Inflammatory macrophage treated with lipopolysaccharide for 1 hour (primary cell): ENCODE data around the gene EPHA1.
A peak's percentile ranks its signal among the peaks of the same experiment; 100 is the strongest.
"Not testable (repeated sequence)": the region's sequence is repeated elsewhere in the genome, so short reads cannot be mapped to it uniquely, and the experiment has no call there.

Experiments
- DNase-seq, 2 donors: peaks; one replicate each; pipeline ENCODE4 v3.0.0-alpha.2; 2020 to 2022

EPHA1 gene

DNA sequence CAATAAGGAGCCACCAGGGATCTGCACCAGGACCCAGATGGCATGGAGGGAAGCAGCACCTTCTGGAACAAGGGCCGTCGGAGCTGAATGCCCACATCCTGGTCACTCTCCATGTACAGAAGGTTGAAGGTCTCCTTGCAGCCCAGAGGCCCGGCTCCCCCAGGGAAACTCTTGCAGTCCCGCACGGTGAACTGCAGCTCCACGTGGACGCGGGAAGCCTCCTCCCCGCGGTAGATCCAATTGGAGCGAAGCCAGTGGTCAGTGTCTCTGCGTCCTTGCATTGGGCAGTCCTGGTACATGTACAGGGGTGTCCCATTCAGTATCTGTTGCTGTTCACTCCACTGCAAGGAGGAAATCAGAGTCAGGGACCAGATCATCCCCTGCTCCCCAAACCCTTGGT, 7.4 kb downstream of the EPHA1 start:
- no peak for DNase-seq

DNA sequence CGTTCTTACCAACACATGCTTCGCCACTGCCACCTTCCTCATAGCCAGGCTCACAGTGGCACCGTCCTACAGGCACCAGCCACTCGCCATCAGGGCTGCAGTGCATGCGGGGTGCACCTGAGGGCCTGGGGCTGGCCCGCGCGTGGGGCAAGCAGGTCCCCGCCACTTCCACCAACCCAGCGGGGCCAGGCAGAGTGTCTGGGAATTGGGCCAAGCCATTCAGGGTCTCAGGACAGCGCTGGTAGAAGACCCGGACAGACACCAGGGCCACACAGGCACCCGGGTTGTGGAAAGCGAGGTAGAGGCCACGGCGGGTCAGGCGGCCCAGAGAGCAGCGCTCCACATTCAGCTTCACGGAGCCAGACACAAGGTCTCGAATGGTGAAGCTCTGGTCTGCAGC, 9.0 kb downstream of the EPHA1 start:
- DNase-seq: no peak

GRCh38 chr7:143399151-143399550, 9.5 kb downstream of the EPHA1 start:
- DNase-seq: no peak

GRCh38 chr7:143398616-143399015, 10.0 kb downstream of the EPHA1 start:
- DNase-seq: no peak

DNA sequence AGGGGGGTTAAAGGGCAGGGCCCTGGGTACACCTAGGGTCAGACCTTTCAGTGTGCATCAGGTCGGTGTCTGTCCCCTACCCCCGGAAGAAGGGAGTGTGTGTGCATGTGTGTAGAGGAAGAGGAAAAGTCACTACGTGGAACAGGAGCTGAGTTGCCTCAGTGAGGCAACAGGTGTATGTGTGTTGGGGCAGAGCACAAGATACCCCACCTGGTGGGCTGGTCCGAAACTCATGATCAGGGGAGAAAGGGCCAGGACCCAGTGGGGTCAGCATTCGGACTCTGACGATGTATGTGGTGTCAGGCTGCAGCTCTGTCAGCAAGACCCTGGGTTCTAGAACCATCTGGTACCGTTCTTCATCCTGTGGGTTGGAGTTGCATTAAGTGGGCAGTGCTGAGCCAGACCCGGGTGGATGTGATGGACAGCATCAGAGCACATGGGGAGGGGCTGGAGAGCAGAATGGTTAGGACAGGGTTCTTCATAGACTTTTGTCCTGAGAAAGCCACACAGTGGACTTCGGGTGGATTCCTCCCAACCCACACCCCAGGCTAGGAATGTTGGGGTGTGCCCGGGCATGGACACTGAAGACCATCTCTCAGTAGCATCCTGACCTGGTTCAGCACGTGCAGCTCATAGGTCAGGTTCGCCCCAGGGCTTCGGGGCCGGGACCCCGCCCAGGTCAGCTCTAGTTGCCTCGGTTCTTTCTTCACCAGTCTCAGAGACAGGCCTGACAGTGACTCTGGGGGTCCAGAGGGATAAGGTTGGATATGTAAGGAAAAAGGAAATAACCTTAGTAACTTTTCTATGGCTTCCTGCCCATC, 10.7 kb downstream of the EPHA1 start:
- no peak for DNase-seq

- DNase-seq: no peak
These were observed 11.8 kb downstream of the EPHA1 start for GRCh38 chr7:143396625-143397556.

- no peak for DNase-seq
These were observed 12.5 kb downstream of the EPHA1 start for GRCh38 chr7:143396182-143396581.

DNA sequence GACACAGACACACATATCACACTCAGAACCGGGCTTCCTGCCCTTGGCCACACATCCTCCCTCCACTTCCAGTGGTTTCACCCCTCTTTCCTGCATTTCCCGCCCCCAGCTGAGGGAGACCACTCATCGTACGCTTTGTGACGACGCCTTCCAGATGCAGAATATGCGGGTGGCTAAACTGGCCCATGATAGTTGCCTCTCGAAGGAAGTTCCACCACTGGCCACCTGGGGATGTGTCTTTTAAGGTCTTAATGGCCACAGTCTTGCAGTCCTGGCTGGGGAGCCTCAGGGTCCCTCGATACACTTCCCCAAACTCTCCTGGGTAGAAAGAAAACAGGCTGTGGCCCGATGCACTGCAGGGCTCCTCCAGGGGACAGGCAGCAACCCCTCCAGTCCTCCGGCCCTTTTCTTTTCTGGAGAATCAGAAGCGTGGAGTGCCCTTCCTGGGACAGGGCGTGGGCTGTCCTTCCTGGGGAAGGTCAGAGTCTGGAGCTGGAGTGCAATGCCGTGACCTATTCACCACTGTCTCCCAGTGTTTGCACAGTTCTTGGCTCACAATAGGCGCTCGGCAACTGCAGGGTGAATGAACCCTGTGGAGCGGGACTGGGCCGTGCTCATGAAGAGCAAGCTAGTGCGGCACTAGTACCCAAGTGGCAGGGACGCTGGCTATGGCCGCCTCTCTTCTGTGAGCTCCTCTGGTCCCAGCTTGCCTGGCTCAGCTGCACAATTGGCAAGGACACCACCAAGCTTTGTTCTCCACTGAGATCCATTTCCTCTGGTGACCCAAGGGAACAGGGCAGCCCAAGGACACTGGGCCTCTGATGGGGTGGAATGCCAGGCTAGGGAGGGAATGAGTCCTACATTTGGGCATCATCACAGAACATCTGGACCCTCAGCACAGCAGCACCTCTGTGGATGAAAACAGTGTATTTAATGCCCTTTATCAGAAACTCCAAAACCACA, 13.2 kb downstream of the EPHA1 start:
- peak in 1 of 2 donors; percentile 49 for DNase-seq

GRCh38 chr7:143394777-143395176, 13.9 kb downstream of the EPHA1 start:
- no peak for DNase-seq

DNA sequence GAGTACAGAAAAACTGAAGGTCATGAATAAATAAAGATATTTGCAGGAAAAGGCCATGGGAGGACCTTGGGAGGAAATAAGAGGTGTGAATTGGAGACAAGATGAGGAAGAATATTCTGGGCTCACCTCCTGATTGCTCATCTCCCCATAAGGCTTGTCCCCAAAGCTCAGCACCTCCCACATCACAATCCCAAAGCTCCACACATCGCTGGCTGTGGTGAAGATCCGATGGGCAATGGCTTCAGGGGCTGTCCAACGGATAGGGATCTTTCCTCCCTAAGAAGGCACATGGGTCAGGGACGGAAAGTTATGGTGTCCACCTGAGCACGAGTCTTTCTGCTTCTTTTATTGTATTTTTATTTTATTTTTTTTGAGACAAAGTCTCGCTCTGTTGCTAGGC, 14.6 kb downstream of the EPHA1 start:
- no peak for DNase-seq

DNA sequence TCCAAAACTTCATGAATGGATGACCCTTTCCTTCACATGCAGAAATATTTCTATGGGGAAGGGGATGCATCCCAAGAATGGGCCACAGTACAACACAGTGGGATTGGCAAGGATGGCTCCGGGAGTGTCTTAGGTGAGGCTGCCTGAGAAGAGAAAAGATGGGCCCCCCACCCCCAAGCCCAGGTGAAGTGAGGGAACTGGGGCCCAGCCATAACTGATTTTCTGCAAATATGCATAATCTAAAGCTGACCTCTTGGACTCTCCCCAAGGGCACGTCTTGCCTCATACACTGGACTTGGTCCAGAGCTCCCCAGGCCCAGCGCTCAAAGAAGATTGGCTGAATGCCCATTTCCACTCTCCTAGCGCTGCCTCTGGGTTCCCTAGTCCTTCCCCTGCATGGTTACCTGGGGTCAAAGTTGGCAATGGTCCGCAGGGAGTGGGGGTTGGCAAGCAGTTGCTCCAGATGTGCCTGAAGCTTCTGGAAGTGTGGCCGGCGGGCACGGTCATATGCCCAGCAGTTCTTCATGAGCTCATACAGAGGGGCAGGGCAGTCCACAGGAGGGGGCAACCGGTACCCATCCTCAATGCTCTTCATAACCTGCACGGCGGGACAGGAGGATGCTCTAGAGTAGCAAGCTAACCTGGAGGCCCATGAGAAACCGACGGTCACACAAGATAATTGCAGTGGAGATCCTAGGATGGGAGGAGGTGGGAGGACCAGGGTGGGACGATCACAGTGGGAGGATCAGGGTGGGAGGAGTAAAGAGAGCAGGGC, 15.2 kb downstream of the EPHA1 start:
- no peak for DNase-seq

- DNase-seq: no peak
These were observed 15.8 kb downstream of the EPHA1 start for GRCh38 chr7:143392875-143393266.

DNA sequence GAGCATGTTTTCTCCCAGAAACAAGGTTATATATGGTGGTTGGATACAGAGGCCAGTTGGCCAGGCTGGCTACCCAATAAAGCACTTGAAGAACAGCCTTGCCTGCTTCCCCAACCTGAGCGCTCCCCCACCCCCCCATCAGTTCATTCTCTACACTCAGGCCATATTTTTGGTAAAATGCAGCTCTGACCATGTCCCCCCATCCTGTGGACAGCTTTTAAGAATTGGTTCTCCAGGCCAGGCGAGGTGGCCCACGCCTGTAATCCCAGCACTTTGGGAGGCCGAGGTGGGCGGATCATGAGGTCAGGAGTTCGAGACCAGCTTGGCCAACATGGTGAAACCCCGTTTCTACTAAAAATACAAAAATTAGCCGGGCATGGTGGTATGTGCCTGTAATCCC, 16.2 kb downstream of the EPHA1 start:
- DNase-seq: not testable (repeated sequence)

DNA sequence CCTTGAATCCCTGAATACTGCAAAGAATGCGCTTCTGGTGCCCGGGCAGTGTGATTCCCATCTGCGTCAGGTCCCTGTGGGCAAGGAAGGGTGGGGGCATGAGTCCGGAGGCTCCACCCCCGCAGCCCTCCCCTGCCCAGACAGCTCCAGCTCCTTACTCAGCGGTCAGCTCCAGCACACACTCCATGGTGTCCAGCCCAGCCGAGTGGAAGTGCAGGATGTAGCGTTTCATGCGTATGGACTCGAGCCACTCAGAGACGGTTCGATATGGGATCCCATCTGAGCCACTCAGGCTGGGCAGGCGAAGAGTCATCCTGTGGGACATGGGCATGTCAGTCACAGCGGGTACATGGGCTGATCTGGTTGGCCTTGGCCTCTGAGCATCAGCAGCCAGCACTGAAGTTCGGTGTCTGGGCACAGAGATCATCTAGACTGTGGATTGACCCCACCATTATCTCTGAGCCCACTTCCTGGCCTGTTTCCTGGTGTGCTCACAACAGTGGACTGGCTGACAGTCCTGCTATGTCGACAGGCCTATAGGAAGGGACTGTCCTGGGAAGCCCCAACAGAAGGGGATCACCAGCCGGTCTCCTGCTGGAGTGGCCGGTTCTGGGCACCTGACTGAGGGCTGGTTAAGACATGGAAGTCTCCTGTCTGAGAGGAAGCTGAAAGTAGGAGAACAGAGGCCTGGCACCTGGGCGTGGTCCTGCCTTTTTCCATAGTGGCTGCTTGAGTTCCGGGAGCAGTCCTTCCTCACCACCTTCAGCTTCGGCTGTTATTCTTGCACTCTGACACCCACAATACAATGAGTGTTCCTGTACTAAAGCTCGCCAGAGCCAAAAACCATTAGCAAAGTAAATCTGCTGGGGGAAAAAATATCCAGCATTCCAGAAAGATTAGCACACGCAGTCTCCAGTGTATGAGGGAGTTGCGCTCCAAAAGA, 16.9 kb downstream of the EPHA1 start:
- DNase-seq: peak in 1 of 2 donors; percentile 62

DNA sequence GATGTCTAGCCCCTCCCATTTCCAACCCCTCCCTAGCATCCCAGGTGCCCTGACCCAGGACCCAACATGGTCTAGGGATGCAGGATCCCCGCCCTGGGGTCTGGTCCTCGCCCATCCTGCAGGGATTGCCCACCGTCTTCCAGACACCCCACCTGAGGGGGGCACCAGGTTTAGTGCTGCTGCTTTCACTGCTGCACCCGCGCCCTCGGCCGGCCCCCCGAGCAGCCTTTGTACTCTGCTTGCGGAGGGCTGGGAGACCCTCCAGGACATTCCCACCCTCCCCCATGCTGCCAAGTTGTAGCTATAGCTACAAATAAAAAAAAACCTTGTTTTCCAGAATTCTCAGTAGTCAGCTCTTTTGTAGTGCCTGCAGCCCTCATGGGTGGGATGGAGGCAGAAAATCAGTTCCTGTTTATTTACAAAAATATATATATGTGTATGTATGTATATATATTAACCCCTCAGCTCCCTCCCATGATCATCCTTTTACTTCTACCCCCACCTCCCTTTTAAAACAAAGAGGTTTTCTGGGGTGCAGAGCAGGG, 17.8 kb downstream of the EPHA1 start:
- DNase-seq: no peak

- no peak for DNase-seq
These were observed 18.4 kb downstream of the EPHA1 start for GRCh38 chr7:143390104-143390772.

DNA sequence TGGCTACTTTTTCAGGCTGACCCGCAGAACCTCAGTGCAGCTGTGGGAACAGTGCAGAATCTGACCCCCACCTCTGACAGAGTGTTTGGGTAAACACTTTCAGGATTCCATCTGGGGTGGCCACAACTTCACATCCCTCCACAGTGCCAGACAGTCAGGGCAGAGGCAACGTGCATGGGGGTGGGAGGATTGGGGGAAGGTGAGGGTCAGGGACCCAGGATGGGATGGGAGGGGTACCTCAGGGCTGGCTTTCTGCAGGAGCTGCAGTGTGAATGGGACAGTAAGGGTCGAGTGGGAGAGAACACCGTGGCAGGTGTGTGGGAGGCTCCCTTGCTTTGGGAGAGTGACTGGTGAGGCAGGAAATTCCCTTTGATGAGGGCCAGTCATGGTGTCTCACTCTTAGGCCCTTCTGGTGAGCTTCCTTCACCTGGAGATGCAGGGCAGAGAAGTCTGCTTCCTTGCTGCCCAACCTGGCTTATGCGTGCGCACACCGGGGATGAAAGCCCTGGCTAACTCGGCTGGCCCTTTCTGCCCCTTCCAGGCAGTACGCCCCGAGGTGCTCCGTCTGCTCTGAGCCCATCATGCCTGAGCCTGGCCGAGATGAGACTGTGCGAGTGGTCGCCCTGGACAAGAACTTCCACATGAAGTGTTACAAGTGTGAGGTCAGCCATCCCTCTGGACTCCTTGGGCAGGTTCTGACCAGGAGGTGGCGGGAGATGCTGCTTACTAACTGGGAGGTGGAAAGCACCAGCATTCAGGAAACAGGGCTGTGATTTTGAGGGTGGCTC, 19.1 kb downstream of the EPHA1 start:
- no peak for DNase-seq

DNA sequence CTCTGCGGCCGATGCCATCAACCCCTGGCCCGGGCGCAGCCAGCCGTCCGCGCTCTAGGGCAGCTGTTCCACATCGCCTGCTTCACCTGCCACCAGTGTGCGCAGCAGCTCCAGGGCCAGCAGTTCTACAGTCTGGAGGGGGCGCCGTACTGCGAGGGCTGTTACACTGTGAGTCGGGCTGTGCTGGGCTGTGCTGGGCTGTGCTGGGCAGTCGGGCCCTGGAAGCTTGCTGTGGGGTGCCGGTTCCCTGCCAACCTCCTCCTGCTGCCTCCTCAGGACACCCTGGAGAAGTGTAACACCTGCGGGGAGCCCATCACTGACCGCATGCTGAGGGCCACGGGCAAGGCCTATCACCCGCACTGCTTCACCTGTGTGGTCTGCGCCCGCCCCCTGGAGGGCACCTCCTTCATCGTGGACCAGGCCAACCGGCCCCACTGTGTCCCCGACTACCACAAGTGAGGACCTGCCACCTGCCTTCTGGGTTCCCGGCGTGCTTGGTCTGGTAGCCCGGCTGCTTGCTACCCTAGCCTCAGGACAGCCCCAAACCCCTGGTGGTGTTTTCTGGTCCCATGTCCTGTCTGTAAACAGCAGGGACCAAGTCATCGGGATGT, 20.1 kb downstream of the EPHA1 start:
- no peak for DNase-seq

DNA sequence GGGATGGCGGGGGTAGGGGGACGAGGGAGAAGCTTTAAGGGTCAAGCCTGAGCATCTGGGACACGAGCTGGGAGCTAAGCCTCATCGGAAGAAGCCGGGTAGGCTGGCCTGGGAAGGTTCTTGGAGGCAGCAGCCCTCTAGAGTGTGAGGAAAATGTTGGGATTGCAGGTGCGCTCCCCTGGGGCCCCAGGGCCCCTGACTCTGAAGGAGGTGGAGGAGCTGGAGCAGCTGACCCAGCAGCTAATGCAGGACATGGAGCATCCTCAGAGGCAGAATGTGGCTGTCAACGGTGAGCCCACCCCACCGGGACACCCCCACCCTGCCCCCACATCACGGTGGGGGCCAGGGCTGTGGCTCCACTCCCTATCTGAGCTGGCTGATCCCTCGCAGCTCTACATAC, 20.6 kb downstream of the EPHA1 start:
- no peak for DNase-seq
